Erythroblast (primary cell): Measurements from ENCODE around the gene PLEKHN1.

Source experiments
- GATA1 ChIP-seq: IDR thresholded peaks from 2 replicates; pipeline ENCODE4 v1.6.1; 2011; ENCODE audit warnings: low read depth, mild to moderate bottlenecking, control low read depth, low read length, moderate library complexity
- POLR2A ChIP-seq: IDR thresholded peaks from 2 replicates; pipeline ENCODE4 v1.6.1; 2011; ENCODE audit warnings: mild to moderate bottlenecking, low read length

DNA sequence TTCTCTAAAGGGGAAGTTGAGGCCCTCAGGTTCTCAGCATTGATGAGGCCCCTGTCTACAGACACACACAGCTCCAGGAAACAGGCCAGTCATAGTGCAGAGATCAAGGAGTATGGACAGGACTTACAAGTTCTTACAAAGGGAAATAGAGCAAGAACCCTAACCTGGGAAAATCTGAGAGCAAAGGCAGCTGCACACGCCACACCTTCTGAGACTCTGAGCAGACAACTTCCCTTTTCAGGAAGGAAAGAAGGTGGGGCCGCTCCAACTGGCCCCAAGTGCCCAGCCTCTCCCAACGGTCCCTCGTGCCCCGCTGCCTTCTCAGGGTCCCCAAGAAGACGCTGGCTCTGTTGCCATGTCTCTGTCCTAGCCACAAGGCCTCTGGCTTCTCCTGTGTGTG lies 10.8 kb upstream of the PLEKHN1 start:
- TF ChIP-seq POLR2A (no peak), GATA1 (no peak)
